Mammary epithelial cell (primary cell): ENCODE data around the gene ARHGAP15.

ENCODE experiments used
- EZH2 ChIP-seq: IDR thresholded peaks from 2 replicates; pipeline ENCODE4 v1.6.1; 2012; ENCODE audit warnings: low read length, inconsistent platforms, borderline replicate concordance
- TF ChIP-seq, protein P1 (sequence below), 2 donors: IDR thresholded peaks in 1 of 2; conservative IDR thresholded peaks in 1 of 2; 2 replicates each; pipeline ENCODE4 v1.5.1; 2011 to 2012; ENCODE audit warnings: inconsistent platforms in 2 of 2, low read length in 2 of 2, mild to moderate bottlenecking in 2 of 2, control low read depth in 1 of 2, low read depth in 1 of 2; ENCODE audit not compliant: insufficient read depth in 1 of 2; ENCODE audit errors: extremely low read depth in 1 of 2

DNA sequence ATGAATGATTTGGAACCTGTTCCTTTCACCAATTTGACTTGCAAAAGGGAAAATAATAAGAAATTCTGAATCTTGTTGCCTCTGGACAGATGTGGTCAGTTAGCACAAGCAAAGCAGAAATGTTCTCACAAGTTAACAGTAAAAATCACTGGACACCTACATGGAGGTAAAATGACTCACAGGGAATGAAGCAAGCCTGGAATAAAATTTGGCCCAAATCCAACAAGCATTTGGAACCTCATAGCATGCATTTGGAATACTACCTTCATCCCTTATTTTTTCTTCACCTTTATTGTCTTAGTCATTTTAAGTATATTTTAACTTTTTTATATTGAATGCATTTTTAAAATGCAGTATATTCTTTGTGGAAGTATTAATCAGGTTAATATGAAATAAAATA lies 602.9 kb downstream of the ARHGAP15 start:
- TF ChIP-seq, protein P1, sequence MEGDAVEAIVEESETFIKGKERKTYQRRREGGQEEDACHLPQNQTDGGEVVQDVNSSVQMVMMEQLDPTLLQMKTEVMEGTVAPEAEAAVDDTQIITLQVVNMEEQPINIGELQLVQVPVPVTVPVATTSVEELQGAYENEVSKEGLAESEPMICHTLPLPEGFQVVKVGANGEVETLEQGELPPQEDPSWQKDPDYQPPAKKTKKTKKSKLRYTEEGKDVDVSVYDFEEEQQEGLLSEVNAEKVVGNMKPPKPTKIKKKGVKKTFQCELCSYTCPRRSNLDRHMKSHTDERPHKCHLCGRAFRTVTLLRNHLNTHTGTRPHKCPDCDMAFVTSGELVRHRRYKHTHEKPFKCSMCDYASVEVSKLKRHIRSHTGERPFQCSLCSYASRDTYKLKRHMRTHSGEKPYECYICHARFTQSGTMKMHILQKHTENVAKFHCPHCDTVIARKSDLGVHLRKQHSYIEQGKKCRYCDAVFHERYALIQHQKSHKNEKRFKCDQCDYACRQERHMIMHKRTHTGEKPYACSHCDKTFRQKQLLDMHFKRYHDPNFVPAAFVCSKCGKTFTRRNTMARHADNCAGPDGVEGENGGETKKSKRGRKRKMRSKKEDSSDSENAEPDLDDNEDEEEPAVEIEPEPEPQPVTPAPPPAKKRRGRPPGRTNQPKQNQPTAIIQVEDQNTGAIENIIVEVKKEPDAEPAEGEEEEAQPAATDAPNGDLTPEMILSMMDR (conservative IDR thresholded peaks at IDR 0.05 in 1 of 2, IDR thresholded peaks at IDR 0.05 in 1 of 2; ENCODE audit: extremely low read depth in 1 of 2, insufficient read depth in 1 of 2, low read depth in 1 of 2, low read length in 2 of 2), result no peak
- TF ChIP-seq EZH2, result no peak
